Adrenal gland (tissue), 5 donors: Measurements from ENCODE around the gene OR1M1.
"Not testable (repeated sequence)": the region's sequence is repeated elsewhere in the genome, so short reads cannot be mapped to it uniquely, and the experiment has no call there.

Source experiments
- POLR2A ChIP-seq, 2 donors: fragments of 450-650 bp; IDR thresholded peaks; one replicate each; pipeline ENCODE4 v1.6.1; 2017; ENCODE audit warnings: antibody characterized with exemption in 2 of 2, mild to moderate bottlenecking in 2 of 2, moderate library complexity in 1 of 2
- TF ChIP-seq, protein P1 (sequence below), 6 experiments: fragments of 450-650 bp in 4 of 6; fragments of 200-600 bp in 2 of 6; sonication (generic) in 1 of 6; IDR thresholded peaks; 1 replicate in 5 of 6; 2 replicates in 1 of 6; pipeline versions ENCODE4 v1.5.1 to v1.8.0; 2016 to 2021; ENCODE audit warnings: antibody characterized with exemption in 6 of 6, mild to moderate bottlenecking in 2 of 6, moderate library complexity in 1 of 6
- donor health status: DM: no; HTN: no; CAD: no.

DNA sequence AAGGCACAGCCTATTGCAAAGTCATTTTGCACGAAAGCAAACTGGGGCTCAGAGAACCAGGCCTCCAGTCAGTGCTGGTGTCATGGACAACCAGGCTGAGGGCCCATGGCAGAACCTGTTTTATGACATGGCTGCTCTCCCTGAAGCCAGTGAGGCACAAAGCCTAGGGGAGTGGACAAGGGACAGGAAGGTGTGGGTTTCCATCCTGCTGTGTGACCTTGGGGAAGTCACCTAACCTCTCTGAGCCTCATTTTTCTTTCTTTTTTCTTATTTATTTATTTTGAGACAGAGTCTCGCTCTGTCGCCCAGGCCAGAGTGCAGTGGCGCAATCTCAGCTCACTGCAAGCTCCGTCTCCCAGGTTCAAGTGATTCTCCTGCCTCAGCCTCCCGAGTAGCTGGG, 15.1 kb upstream of the OR1M1 start:
- TF ChIP-seq, protein P1, sequence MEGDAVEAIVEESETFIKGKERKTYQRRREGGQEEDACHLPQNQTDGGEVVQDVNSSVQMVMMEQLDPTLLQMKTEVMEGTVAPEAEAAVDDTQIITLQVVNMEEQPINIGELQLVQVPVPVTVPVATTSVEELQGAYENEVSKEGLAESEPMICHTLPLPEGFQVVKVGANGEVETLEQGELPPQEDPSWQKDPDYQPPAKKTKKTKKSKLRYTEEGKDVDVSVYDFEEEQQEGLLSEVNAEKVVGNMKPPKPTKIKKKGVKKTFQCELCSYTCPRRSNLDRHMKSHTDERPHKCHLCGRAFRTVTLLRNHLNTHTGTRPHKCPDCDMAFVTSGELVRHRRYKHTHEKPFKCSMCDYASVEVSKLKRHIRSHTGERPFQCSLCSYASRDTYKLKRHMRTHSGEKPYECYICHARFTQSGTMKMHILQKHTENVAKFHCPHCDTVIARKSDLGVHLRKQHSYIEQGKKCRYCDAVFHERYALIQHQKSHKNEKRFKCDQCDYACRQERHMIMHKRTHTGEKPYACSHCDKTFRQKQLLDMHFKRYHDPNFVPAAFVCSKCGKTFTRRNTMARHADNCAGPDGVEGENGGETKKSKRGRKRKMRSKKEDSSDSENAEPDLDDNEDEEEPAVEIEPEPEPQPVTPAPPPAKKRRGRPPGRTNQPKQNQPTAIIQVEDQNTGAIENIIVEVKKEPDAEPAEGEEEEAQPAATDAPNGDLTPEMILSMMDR (IDR thresholded peaks at IDR 0.05), result not testable (repeated sequence)
- TF ChIP-seq POLR2A (IDR thresholded peaks at IDR 0.05), result not testable (repeated sequence)
